GM13977 (cell line): ENCODE measurements around the gene ME1.
A peak's percentile ranks its signal among the peaks of the same experiment; 100 is the strongest.
"Not testable (repeated sequence)": the region's sequence is repeated elsewhere in the genome, so short reads cannot be mapped to it uniquely, and the experiment has no call there.

Source experiments
- DNase-seq: peaks from one replicate; pipeline ENCODE4 v3.0.0; 2012; ENCODE audit warnings: low spot score
- in situ Hi-C: fragments of 300-500 bp; cut with MboI; formaldehyde crosslinking; loops from one replicate; pipeline ENCODE4 v1.12.0; 2022; ENCODE audit warnings: low sequenced_read_pairs, low pct_unique_long_range_greater_than_20kb, mixed read lengths, inconsistent platforms; ENCODE audit not compliant: unreplicated experiment
- TF ChIP-seq, protein P1 (sequence below): IDR thresholded peaks from 2 replicates; pipeline ENCODE4 v1.5.1; 2012; ENCODE audit warnings: mild to moderate bottlenecking, control low read depth; ENCODE audit not compliant: insufficient read depth; ENCODE audit errors: extremely low read depth, missing control alignments

ME1 gene

DNA sequence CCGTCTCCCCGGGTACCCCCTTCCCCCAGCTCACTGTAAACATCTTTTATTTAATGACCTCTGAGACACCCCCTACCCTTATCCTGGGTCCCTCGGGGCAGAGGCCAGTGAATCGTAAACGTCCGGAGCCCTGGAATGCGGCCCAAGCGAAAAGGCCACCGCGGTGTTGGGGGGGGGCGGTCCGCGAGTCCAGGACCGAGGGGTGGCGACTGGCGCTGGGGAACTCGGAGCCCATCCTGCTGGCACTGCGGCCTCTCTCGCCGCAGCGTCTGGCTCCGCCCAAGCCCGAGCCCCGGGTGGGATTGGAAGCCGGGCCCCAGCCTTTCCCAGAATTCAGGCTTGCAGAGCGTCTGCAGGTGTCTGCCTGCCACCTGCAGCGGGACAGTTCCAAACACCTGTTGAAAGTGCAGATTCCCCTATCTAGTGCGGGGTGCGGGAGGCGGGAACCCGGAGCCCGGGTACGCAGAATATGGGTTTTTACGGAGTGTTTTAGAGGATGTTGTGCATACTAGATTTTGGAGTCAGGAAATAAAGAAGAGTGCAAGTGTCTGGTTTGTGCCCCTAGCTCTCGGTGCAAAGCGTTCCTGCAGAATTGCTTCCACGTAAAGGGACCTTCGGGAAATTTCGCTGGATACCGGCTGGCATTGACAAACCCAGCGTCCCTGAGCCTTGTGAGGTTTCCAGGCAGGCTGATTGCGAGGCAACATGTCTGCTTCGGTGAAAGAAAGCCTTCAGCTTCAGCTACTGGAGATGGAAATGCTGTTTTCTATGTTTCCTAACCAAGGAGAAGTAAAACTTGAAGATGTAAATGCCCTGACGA is 236.9 kb downstream of the ME1 start:
- in situ Hi-C loops, result no loop called here
- peak; percentile 44 for DNase-seq
- TF ChIP-seq, protein P1, sequence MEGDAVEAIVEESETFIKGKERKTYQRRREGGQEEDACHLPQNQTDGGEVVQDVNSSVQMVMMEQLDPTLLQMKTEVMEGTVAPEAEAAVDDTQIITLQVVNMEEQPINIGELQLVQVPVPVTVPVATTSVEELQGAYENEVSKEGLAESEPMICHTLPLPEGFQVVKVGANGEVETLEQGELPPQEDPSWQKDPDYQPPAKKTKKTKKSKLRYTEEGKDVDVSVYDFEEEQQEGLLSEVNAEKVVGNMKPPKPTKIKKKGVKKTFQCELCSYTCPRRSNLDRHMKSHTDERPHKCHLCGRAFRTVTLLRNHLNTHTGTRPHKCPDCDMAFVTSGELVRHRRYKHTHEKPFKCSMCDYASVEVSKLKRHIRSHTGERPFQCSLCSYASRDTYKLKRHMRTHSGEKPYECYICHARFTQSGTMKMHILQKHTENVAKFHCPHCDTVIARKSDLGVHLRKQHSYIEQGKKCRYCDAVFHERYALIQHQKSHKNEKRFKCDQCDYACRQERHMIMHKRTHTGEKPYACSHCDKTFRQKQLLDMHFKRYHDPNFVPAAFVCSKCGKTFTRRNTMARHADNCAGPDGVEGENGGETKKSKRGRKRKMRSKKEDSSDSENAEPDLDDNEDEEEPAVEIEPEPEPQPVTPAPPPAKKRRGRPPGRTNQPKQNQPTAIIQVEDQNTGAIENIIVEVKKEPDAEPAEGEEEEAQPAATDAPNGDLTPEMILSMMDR, result no peak

DNA sequence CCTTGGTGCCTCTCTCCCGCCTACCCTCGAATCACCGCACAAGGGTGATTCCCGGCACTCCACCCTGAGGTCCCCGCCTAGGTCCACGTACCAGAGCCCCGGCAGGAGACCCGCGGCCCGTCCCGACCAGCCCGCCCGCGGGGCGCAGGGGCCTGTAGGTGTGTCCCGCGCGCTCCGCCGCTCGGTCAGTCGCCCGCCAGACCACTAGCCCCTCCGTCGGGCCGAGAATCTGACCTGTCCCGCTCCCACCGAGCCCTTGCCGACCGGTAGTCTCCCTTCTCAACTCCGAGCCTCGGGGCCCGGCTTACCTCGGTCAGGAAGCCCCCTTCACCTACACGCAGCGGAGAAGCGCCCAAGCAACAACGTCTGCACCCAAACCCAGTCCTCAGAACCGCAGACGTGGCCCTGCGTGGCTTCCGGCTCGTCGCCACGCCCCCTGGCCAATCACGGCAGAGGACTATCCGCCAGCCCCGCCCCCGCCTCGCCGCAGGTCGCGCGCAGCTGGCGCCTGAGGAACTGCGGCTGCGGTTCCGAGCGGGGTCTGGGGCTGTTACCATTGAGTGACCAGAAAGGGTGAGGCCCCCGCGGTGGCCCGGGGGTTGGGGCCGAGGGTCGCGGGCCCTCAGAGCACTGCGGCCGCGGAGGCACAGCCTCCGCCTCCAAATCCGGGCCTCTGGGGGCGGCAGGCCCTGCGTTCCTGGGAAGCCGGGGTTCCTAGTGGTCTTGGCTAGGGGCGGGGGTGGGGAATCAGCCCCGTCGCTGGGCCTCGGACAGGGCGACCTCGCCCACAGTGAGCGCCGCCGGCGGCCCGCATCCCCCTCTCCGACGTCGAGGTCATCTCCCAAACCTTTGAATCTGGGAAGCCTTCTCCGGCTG is 237.7 kb downstream of the ME1 start, which contains the start of the genes PGM3 and RWDD2A:
Gene PGM3, minus strand, starts transcription at position 395 of the 876 bp plus-strand sequence. CDS start 2,253 bp downstream, outside the sequence.
Gene RWDD2A, plus strand, starts transcription at position 487 of the 876 bp plus-strand sequence. CDS start 1,095 bp downstream, outside the sequence.
- in situ Hi-C loops, result no loop called here
- TF ChIP-seq, protein P1, result no peak
- peak; percentile 99 for DNase-seq

DNA sequence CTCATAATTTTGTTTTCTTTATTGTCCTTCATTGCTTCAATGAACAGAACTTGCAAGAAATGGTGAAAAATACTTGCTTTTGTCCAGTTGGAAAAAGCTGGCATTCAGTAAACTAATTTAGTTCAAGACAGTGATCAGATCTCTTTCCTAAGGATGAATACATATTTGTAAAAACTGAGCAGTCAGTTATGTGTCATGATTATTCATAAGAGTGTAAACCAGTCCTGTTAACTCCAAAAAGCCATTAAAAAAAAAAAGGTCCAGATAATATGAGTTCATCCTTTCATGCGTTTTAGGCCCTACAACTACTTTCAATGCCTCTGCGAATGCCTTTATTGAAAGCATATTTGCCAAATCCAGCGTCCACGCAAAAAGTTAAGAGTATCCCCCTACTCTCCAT is 238.4 kb downstream of the ME1 start:
- no peak for DNase-seq
- in situ Hi-C loops, result no loop called here
- TF ChIP-seq, protein P1, result no peak

DNA sequence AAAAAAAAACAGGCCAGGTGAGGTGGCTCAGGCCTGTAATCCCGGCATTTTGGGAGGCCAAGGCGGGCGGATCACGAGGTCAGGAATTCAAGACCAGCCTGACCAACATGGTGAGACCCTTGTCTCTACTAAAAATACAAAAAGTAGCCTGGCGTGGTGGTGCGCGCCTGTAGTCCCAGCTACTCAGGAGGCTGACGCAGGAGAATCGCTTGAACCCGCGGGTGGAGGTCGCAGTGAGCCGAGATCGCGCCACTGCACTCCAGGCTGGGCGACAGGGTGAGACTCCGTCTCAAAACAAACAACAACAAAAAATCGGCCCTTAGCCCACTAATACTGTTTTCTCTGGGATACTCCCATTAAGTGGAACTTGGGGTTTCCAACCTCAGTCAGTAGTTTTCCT is 238.9 kb downstream of the ME1 start:
- in situ Hi-C loops, result not testable (repeated sequence)

DNA sequence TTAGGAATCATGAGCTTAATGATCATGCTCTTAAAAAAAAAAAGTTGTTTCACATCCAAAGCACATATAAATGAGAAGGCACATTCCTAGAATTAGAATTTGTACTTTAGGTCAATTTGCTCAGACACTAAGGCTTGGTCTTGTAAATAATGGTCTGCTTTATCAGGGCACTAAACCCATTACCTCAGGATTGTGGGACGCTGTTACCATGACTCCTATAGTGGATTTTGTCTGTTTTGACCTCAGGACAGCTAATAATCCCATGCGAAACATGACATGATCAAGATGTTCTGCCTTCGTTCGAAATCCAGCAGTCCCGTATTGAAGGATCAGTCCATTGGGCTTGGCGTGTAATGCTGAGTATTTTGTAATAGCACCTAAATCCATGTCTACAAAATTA is 240.2 kb downstream of the ME1 start:
- DNase-seq, result no peak
- TF ChIP-seq, protein P1, result no peak
- in situ Hi-C loops, result no loop called here

More for the DNA sequence above, 238.9 kb downstream of the ME1 start:
- not testable (repeated sequence) for DNase-seq

DNA sequence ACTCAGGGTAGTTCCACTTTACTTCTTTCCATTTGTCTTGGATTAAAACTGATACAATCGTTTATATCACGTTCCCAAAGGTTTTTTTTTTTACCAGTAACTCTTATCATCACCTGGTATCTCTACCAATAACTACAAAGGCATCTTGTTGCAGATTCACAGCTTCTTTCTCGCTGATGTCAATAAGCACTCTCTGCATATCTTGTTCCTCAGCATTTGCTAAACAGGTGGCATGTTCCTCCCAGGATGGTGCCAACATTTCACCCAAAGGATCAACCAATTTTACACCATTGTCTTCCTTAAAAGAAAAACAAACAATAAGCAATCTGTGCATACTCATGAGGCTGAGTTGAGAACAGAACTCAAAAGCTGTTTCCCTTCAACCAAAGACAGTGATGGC is 242.3 kb downstream of the ME1 start:
- DNase-seq, result no peak
- in situ Hi-C loops, result no loop called here
- TF ChIP-seq, protein P1, result no peak
